Measurements from ENCODE around the gene KCTD3. TPM values are rescaled to one million over a fixed set of nuclear protein-coding genes. Genes with fewer than 3 reads are reported as not detected.
A peak's percentile ranks its signal among the peaks of the same experiment; 100 is the strongest.

The KCTD3 gene
- total and polyA plus RNA-seq, 2 of the 13 experiments (the other 11 are each of a cell fraction or from before 2014, with no cell fraction given): 49.8 to 68.1 TPM

GRCh38 chr1:215566556-215567490, at the start of gene KCTD3 (continued):
- TF ChIP-seq, protein P1, sequence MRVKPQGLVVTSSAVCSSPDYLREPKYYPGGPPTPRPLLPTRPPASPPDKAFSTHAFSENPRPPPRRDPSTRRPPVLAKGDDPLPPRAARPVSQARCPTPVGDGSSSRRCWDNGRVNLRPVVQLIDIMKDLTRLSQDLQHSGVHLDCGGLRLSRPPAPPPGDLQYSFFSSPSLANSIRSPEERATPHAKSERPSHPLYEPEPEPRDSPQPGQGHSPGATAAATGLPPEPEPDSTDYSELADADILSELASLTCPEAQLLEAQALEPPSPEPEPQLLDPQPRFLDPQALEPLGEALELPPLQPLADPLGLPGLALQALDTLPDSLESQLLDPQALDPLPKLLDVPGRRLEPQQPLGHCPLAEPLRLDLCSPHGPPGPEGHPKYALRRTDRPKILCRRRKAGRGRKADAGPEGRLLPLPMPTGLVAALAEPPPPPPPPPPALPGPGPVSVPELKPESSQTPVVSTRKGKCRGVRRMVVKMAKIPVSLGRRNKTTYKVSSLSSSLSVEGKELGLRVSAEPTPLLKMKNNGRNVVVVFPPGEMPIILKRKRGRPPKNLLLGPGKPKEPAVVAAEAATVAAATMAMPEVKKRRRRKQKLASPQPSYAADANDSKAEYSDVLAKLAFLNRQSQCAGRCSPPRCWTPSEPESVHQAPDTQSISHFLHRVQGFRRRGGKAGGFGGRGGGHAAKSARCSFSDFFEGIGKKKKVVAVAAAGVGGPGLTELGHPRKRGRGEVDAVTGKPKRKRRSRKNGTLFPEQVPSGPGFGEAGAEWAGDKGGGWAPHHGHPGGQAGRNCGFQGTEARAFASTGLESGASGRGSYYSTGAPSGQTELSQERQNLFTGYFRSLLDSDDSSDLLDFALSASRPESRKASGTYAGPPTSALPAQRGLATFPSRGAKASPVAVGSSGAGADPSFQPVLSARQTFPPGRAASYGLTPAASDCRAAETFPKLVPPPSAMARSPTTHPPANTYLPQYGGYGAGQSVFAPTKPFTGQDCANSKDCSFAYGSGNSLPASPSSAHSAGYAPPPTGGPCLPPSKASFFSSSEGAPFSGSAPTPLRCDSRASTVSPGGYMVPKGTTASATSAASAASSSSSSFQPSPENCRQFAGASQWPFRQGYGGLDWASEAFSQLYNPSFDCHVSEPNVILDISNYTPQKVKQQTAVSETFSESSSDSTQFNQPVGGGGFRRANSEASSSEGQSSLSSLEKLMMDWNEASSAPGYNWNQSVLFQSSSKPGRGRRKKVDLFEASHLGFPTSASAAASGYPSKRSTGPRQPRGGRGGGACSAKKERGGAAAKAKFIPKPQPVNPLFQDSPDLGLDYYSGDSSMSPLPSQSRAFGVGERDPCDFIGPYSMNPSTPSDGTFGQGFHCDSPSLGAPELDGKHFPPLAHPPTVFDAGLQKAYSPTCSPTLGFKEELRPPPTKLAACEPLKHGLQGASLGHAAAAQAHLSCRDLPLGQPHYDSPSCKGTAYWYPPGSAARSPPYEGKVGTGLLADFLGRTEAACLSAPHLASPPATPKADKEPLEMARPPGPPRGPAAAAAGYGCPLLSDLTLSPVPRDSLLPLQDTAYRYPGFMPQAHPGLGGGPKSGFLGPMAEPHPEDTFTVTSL (CRISPR knock-in tag; IDR thresholded peaks at IDR 0.05; ENCODE audit: borderline replicate concordance): peak; percentile 36; the same call in 1 of the 2 replicates
- TF ChIP-seq ZBTB37 (CRISPR knock-in tag; IDR thresholded peaks at IDR 0.05) (no peak), RARA (CRISPR knock-in tag; IDR thresholded peaks at IDR 0.05) (peak; percentile 45; the same call in 1 of the 2 replicates), HMGA1 (CRISPR knock-in tag; conservative IDR thresholded peaks at IDR 0.05) (no peak), ONECUT2 (CRISPR knock-in tag; IDR thresholded peaks at IDR 0.05) (no peak), MLLT10 (CRISPR knock-in tag; IDR thresholded peaks at IDR 0.05) (no peak), NFE2L2 (IDR thresholded peaks at IDR 0.05; ENCODE audit: low read length) (no peak), MAFG (CRISPR knock-in tag; IDR thresholded peaks at IDR 0.05) (no peak), KMT2A (CRISPR knock-in tag; IDR thresholded peaks at IDR 0.05) (peak; percentile 94), ZNF337 (CRISPR knock-in tag; IDR thresholded peaks at IDR 0.05; ENCODE audit: borderline replicate concordance, low read depth) (no peak), KLF15 (CRISPR knock-in tag; IDR thresholded peaks at IDR 0.05; ENCODE audit: borderline replicate concordance) (no peak), ZKSCAN8 (CRISPR knock-in tag; IDR thresholded peaks at IDR 0.05; ENCODE audit: borderline replicate concordance) (no peak; the same call in 1 of the 2 replicates), TGIF2 (CRISPR knock-in tag; IDR thresholded peaks at IDR 0.05) (peak; percentile 74; the same call in 1 of the 2 replicates), IRX3 (CRISPR knock-in tag; IDR thresholded peaks at IDR 0.05; ENCODE audit: borderline replicate concordance, low read depth) (no peak), HNRNPK (IDR thresholded peaks at IDR 0.05; ENCODE audit: low read depth, low read length, poor library complexity, severe bottlenecking) (peak; percentile 35), ZNF576 (CRISPR knock-in tag; IDR thresholded peaks at IDR 0.05) (no peak), DPF2 (CRISPR knock-in tag; IDR thresholded peaks at IDR 0.05; ENCODE audit: borderline replicate concordance, low read depth) (no peak), MTA1 (CRISPR knock-in tag; IDR thresholded peaks at IDR 0.05; ENCODE audit: borderline replicate concordance) (peak; percentile 29; the same call in 1 of the 2 replicates), ZBTB42 (CRISPR knock-in tag; IDR thresholded peaks at IDR 0.05) (no peak)
- TF ChIP-seq, protein P2, sequence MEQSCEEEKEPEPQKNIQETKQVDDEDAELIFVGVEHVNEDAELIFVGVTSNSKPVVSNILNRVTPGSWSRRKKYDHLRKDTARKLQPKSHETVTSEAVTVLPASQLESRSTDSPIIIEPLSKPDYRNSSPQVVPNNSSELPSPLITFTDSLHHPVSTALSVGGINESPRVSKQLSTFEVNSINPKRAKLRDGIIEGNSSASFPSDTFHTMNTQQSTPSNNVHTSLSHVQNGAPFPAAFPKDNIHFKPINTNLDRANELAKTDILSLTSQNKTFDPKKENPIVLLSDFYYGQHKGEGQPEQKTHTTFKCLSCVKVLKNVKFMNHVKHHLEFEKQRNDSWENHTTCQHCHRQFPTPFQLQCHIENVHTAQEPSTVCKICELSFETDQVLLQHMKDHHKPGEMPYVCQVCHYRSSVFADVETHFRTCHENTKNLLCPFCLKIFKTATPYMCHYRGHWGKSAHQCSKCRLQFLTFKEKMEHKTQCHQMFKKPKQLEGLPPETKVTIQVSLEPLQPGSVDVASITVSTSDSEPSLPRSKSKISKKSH (CRISPR knock-in tag; IDR thresholded peaks at IDR 0.05; ENCODE audit: borderline replicate concordance): no peak

All from HepG2 (cell line).